HG02884 (cell line): Measurements from ENCODE around the gene CD4.

Experiments
- ATAC-seq: cut with Tn5 transposase; IDR thresholded peaks from one replicate; pipeline ENCODE4 v1.9.1; 2021; ENCODE audit warnings: mild to moderate bottlenecking, moderate library complexity; ENCODE audit not compliant: unreplicated experiment

CD4 gene

DNA sequence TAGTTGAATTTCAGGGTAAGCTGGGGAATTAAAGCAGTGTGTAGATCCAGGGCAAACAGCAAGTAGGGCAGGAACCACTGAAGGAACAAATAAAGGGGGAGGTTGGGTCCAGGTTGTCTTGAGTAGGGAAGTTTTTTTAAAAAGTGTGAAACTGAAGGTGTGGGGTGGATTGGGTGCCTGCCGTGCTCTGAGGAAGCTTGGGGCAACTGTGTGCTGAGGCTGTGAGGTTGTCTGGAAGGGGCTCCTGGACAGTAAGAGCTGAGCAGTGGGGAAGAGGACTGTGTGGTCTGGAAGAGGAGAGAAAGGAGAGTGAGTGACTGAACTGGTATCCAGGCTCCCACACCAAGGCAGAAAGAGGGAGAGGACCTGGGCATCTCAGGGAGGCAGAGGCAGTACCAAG lies 21.4 kb downstream of the CD4 start:
- ATAC-seq, result no peak

DNA sequence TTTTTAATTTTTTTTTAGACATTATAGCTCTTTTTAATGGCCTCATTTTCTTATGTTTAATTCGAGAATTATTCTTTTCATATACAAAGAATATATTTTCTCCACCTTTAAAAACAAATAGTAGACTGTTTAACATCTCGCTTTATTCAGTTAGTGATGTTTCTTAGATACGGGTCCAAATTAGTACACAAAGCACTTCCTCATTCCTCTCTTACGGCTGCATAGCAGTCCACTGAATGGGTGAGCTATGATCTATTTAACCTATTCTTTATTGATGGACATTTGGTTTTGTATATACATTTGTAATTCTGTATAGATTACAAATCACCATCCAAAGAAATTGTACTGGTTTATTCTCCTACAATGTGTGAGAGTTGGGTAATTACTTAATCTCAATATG lies 24.0 kb downstream of the CD4 start:
- no peak for ATAC-seq

DNA sequence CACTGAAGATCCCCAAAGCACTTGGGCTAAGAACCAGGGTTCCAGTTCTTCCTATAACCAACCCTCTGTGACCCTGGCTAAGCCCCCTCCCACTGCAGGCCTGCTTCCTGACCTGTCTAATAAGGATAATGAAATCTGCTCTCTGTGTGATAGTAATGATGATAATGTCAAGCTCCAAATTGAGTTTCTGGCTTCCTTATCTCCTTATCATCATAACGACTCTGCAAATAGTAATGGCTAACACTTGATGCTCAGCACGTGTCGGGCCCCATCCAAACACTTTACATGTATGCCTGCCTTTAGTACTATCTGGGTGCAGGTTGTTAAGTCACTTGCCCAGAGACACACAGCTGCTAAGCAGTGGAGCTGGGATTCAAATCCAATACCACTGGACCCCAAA lies 27.3 kb downstream of the CD4 start:
- ATAC-seq, result no peak

DNA sequence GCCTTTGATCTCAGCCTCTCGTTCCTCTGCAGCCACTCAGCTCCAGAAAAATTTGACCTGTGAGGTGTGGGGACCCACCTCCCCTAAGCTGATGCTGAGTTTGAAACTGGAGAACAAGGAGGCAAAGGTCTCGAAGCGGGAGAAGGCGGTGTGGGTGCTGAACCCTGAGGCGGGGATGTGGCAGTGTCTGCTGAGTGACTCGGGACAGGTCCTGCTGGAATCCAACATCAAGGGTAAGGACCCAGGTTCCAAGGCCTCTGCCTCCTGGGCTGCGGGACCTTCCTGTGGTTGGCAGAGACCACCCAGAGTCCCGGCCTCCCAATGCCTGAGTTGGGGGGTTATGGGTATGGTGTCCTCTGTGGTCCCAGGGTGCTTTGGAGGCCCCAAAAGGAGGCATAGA lies 27.8 kb downstream of the CD4 start:
- ATAC-seq, result no peak

DNA sequence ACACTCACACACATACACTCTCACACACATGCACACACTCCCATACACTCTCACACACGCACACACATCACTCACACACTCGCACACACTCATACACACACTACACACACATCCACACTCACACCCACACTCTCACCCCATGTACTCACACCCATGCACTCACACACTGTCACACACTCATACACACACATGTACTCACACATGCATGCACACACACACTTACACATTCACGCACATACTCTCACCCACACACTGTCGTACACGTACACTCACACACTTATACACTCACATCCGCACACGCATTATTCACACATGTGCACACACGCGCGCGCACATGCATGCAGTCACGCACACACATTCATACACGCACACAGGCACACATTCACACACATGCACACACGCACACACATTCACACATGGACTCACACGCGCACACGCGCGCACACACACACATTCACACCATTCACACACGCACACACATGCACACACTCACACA lies 28.4 kb downstream of the CD4 start:
- ATAC-seq, result no peak

DNA sequence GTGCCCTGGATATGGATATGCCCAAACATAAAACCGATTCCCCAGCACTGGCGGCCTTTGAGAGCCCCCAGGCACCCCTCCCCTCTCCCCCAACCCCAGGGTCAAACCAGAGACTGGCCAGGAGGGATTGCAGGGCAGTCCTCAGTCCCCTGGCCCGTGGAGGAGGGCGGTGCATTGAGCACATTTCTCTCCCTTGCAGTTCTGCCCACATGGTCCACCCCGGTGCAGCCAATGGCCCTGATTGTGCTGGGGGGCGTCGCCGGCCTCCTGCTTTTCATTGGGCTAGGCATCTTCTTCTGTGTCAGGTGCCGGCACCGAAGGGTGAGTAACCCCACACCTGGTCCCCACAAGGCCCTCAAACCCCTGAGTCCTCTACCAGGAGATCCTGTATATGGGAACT lies 28.9 kb downstream of the CD4 start:
- no peak for ATAC-seq

DNA sequence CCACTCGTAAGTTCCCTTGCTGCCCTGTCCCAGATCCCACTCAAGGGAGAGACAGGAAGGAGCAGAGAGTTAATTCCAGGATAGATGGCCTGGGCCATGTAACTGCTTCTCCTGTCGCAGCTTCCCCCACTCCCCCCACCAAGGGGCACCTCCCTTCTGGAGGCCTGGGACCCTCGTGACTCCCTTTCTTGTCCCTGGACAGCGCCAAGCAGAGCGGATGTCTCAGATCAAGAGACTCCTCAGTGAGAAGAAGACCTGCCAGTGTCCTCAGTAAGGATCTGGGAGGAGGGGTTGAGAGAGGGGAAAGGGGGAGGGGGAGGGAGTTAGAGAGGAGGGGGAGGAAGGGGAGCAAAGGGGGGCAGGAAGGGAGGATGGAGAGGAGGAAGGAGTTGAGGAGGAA lies 29.3 kb downstream of the CD4 start:
- no peak for ATAC-seq

DNA sequence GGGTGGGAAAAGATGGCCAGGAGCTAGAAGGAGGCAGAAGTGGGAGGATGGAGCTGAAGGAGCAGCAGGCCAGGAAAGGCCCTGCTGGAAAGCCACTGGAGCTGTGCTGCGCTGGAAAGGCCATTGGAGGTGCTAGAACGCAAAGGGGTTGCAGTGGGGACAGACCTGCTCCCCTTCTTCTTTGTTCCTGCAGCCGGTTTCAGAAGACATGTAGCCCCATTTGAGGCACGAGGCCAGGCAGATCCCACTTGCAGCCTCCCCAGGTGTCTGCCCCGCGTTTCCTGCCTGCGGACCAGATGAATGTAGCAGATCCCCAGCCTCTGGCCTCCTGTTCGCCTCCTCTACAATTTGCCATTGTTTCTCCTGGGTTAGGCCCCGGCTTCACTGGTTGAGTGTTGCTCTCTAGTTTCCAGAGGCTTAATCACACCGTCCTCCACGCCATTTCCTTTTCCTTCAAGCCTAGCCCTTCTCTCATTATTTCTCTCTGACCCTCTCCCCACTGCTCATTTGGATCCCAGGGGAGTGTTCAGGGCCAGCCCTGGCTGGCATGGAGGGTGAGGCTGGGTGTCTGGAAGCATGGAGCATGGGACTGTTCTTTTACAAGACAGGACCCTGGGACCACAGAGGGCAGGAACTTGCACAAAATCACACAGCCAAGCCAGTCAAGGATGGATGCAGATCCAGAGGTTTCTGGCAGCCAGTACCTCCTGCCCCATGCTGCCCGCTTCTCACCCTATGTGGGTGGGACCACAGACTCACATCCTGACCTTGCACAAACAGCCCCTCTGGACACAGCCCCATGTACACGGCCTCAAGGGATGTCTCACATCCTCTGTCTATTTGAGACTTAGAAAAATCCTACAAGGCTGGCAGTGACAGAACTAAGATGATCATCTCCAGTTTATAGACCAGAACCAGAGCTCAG lies 30.0 kb downstream of the CD4 start:
- no peak for ATAC-seq

DNA sequence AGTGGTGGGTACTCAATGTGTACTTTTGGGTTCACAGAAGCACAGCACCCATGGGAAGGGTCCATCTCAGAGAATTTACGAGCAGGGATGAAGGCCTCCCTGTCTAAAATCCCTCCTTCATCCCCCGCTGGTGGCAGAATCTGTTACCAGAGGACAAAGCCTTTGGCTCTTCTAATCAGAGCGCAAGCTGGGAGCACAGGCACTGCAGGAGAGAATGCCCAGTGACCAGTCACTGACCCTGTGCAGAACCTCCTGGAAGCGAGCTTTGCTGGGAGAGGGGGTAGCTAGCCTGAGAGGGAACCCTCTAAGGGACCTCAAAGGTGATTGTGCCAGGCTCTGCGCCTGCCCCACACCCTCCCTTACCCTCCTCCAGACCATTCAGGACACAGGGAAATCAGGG lies 30.8 kb downstream of the CD4 start:
- ATAC-seq, result no peak

DNA sequence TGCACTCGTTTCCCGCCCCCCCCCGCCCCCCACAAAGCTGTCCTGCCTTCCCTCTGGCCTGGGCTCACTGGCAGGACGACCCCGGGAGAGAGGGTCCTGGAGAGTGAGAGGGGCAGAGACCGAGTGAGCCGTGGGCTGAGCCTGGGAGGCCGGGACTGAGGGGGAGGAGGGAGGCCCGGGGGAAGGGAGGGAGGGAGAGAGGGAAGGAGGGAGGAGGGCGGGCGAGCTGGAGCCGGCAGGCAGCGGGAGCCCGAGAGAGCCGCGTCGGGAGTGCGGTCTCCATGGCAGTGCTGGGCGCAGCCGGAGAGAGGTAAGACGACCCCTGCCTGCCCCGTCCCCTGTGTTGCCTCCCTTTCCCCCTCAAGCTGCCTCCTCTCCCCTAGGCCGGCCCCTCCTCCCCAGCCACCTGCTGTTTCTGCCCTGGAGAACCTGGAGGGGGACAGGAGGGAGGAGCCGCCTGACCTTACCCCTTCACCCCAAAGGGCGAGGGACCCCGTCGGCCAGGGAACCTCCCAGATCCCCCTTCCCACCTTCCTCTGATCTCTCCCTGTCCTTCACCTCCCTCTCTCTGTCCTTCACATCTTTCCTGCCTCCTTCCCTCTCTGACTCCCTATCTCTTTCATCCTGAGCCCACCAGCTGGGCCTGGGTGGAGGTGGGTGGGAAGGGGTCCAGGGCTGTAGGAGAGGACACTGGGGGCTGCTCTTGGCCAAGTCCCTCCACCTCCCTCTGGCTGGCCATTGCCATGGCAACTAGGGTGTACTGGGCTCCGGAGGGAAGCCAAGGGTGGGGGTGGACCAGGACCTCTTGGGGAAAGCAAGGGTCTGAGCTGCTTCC lies 32.5 kb downstream of the CD4 start, which contains the start of gene GPR162:
Gene GPR162 (plus strand): TSS at position 231 of the 835 bp plus-strand sequence. CDS start 2,078 bp downstream, outside the sequence.
- no peak for ATAC-seq

DNA sequence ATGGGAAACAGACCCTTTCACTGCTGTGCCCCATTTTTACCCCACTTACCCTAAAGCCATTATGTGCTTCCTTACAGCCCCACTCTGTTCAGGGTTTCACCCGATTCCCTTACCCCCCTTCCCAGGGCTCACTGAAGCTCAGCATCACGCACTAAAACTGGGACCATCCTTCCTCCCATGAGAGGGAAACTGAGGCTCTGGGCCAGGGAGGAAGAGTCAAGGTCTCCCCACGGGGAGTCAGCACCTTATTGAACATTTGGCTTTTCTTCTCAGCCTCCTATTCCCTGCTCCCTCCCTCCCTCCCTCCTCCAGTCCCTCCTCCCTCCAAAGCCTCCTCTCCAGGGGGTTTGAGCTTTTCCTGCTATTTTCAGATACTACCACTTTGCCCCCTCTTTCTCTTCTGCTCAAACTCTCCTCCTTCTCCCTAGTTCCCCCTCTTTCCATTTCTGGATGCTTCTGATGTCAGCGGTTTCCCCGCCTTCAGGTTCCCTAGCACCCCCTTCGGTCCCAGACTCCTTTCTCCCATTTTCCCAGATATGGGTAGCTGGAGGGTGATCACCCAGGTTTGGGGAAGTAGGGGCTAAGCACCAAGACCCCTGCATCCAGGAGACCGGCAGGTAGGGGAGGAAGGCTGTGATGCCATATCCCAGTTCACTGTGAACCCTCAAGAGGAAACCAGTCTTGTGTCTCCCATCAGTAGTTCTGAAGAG lies 33.3 kb downstream of the CD4 start:
- no peak for ATAC-seq

DNA sequence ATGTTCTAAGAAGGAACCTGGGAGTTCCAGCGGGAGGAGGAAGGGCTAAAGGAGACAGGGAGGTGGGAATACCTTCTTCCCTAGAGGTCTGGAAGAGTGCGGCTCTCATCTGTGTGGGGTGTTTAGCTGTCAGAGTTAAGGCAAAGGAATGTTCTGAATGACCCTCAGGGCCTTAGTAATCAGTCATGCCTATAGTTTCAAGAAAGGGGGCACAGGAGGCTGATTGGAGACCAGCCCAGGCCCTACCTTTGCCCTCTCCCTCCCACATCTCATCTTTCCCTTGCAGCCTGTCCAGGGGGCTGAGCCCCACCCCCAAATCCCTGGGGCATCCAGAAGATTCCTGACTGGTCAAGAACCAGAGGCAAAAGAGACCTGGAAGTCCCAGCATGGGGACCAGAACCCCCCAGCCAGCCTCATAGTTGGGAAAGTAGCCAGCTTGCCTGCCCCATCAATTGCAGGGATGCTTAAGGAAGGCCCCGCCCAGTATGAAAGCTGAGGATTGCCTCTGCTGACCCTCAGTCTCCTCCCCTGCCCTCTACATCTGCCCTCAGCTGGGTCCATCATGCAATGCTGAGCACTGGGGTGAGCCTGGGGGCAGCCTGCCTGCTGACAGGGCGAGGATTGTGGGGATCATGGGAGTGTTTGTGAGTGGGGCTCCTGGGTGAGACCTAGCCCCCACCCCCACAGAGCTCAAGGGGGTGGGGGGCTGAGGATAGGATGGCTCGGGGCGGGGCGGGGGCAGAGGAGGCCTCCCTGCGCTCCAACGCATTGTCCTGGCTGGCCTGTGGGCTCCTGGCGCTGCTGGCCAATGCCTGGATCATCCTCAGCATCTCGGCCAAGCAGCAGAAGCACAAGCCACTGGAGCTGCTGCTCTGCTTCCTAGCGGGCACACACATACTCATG lies 34.1 kb downstream of the CD4 start:
- no peak for ATAC-seq

DNA sequence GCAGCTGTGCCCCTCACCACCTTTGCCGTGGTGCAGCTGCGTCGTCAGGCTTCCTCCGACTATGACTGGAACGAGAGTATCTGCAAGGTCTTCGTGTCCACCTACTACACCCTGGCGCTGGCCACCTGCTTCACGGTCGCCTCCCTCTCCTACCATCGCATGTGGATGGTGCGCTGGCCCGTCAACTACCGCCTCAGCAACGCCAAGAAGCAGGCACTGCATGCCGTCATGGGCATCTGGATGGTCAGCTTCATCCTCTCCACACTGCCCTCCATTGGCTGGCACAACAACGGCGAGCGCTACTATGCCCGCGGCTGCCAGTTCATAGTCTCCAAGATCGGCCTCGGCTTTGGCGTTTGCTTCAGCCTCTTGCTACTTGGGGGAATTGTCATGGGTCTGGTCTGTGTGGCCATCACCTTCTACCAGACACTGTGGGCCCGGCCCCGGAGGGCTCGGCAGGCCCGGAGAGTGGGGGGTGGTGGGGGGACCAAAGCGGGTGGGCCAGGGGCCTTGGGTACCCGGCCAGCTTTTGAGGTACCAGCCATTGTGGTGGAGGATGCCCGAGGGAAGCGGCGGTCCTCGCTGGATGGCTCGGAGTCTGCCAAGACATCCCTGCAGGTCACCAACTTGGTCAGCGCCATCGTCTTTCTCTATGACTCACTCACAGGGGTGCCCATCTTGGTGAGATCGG lies 34.9 kb downstream of the CD4 start:
- ATAC-seq, result no peak

DNA sequence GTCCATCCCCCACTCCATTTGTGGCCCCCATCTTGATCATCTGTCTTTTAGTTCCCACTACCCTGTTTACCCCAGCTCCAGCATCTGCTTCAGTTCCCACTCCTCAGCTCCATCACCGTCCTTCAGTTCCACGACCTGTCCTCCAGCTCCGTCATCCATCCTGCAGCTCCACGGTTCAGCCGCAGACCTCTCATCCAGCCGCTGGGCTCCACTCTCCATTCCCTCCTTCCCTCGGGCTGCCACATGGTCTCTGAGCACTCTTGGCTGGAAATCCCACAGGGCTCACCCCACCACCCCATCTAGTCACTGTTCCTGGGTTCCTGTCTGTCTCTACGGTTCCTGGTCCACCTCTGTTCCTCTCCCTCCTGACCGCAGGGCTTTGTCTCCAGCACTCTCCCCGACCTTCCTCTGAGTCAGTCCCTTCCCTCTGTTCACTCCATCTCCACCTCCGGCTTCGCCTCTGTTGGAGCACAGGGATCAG lies 35.6 kb downstream of the CD4 start:
- no peak for ATAC-seq

DNA sequence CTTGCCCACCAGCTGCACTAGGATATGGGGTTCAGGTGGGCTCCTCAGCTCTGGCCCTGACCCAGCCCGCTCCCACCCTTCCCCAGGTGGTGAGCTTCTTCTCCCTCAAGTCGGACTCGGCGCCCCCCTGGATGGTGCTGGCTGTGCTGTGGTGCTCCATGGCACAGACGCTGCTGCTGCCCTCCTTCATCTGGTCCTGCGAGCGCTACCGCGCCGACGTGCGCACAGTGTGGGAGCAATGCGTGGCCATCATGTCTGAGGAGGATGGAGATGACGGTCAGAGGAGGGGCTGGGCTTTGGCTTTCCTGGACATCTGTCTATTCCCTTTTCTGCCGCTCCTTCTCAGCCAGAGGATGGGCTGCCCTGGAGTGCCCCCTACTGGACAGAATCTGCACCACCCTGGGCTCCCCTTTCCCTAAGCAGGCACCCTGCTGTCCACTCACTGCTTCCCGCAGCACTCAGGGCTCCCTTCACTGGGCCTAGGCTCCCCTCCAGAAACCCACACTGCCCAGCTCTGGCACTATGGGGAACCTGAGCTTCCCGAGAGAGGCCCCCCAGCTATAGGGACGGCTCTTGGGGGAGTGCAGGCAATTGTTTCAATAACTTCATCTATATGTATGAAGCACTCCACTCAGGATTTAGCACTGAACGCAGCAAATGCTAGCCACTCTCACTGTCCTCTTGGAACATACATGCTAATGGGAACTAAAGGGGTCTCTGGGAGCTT lies 36.2 kb downstream of the CD4 start:
- ATAC-seq, result no peak

DNA sequence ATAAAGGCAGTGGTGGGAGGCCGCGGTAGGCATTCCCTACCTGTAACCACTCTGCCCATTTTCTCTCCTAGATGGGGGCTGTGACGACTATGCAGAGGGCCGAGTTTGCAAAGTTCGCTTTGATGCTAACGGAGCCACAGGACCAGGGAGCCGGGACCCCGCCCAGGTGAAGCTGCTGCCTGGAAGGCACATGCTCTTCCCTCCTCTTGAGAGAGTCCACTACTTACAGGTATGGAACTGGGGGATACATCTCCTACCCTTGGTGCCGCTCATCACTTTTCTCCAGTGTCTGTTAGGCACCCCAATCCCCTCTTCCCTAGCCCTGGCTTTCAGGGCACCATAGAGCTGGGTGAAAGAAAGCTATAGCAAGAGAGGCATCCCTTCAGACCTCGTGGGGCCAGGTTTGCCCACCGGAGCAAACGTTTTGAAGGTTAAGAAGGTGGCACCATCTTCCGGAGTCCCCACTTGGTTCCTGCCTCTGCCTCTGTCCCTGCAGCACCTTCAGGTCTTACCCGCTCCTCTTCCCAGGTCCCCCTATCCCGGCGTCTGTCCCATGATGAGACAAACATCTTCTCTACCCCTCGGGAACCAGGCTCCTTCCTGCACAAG lies 36.9 kb downstream of the CD4 start:
- ATAC-seq, result no peak

DNA sequence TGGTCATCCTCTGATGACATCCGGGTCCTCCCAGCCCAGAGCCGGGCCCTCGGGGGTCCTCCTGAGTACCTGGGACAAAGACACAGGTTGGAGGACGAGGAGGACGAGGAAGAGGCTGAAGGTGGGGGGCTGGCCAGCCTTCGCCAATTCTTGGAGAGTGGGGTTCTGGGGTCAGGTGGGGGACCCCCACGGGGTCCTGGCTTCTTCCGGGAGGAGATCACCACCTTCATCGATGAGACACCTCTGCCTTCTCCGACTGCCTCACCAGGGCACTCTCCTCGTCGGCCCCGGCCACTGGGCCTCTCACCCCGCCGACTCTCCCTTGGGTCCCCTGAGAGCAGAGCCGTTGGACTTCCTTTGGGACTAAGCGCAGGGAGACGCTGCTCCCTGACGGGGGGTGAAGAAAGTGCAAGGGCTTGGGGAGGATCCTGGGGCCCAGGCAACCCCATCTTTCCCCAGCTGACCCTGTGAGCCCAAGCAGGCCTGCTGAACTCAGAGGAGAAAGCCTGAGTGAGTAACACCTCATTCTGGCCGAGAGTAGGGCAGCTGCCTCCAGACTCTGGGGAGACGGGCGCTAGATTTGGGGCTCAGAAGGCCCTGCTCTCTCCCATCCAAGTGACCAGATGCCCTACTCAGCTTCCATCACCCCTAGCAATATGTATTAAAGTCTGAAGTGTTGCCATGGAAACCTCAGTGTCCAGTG lies 37.6 kb downstream of the CD4 start:
- ATAC-seq, result no peak
